NCI-H146 (cell line): ENCODE results near the gene OSBPL10.

Experiments
- DNase-seq: peaks from one replicate; lab custom pipeline; 2025; lab: John Stamatoyannopoulos, UW

OSBPL10 gene

GRCh38 chr3:31922962-31923361 lies 58.1 kb downstream of the OSBPL10 start:
- no peak for DNase-seq

GRCh38 chr3:31921837-31922236 lies 59.2 kb downstream of the OSBPL10 start:
- DNase-seq: no peak

- no peak for DNase-seq
These were observed 60.8 kb downstream of the OSBPL10 start for GRCh38 chr3:31920310-31920709.

GRCh38 chr3:31919528-31919927 lies 61.5 kb downstream of the OSBPL10 start:
- DNase-seq: no peak

GRCh38 chr3:31918179-31919150 lies 62.6 kb downstream of the OSBPL10 start:
- no peak for DNase-seq

GRCh38 chr3:31917303-31918005 lies 63.6 kb downstream of the OSBPL10 start:
- DNase-seq: no peak

GRCh38 chr3:31911643-31912042 lies 69.4 kb downstream of the OSBPL10 start:
- DNase-seq: no peak

GRCh38 chr3:31911124-31911523 lies 69.9 kb downstream of the OSBPL10 start:
- no peak for DNase-seq

GRCh38 chr3:31909455-31909854 lies 71.6 kb downstream of the OSBPL10 start:
- DNase-seq: no peak

GRCh38 chr3:31908391-31909097 lies 72.5 kb downstream of the OSBPL10 start:
- peak; percentile 64 for DNase-seq

- DNase-seq: no peak
These were observed 74.9 kb downstream of the OSBPL10 start for GRCh38 chr3:31906182-31906581.

- DNase-seq: no peak
These were observed 77.2 kb downstream of the OSBPL10 start for GRCh38 chr3:31903686-31904431.

- DNase-seq: no peak
These were observed 80.5 kb downstream of the OSBPL10 start for GRCh38 chr3:31900583-31900982.

- DNase-seq: no peak
These were observed 84.2 kb downstream of the OSBPL10 start for GRCh38 chr3:31896648-31897433.

GRCh38 chr3:31896026-31896425 lies 85.0 kb downstream of the OSBPL10 start:
- DNase-seq: no peak

GRCh38 chr3:31895471-31895870 lies 85.6 kb downstream of the OSBPL10 start:
- no peak for DNase-seq

- no peak for DNase-seq
These were observed 88.0 kb downstream of the OSBPL10 start for GRCh38 chr3:31892916-31893573.

- DNase-seq: no peak
These were observed 88.6 kb downstream of the OSBPL10 start for GRCh38 chr3:31892500-31892899.

- DNase-seq: no peak
These were observed 89.1 kb downstream of the OSBPL10 start for GRCh38 chr3:31891876-31892455.
